HG02759 (cell line): Measurements from ENCODE around the gene FAM219B.
A peak's percentile ranks its signal among the peaks of the same experiment; 100 is the strongest.
"Not testable (repeated sequence)": the region's sequence is repeated elsewhere in the genome, so short reads cannot be mapped to it uniquely, and the experiment has no call there.

Experiments
- ATAC-seq: cut with Tn5 transposase; IDR thresholded peaks from one replicate; pipeline ENCODE4 v1.9.1; 2021; ENCODE audit warnings: mild to moderate bottlenecking, moderate library complexity; ENCODE audit not compliant: unreplicated experiment

FAM219B gene, protein sequence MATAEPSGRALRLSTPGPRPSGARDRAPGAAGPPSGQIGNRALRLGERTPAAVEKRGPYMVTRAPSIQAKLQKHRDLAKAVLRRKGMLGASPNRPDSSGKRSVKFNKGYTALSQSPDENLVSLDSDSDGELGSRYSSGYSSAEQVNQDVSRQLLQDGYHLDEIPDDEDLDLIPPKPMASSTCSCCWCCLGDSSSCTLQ

GRCh38 chr15:74906450-74907162, at the start of gene FAM219B:
TSS of gene FAM219B (minus strand) at chr15:74906851. CDS start at chr15:74906800, 51 bp downstream.
- ATAC-seq = peak; percentile 89

DNA sequence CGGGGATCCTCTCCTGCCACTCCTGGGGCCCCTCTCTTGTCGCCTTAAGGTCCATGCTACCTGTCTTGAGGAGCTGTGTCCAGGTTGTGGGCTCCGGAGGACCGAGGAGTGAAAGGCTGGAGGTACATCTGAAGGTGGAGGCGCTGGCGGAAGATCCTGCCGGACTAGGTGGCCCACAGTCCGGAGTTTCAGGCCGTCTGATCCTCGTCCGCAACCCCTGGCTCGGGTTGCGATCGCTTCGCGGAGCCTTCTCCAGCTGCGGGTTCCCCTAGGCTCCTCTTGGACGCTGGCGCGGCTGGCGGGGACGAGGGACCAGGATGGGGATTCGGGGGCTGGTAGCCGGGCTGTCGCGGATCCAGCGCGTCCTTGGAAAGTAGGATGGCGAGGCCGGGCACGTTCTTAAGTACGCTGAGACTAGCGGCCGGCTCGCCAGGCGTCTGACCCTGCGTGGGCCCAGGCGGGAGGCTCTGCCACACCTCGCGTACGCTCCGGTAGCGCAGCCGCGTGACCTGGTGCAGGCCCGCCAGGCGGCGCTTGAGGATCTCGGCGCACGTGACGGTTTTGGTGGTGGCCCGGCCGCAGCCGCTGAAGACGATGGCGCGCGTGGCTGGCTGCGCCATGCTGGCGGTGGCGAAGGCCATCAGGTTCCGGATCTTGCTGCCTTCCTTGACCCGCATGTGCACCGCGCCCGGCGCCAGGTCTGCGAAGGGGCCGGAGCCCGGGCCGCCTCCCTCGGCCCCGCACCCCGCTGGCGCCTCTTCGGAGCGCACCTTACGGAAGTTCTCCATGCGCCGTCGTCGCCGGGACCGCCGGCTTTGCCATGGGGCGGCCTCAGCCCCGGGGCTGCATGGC, 49.4 kb upstream of the FAM219B start:
- peak; percentile 62 for ATAC-seq

DNA sequence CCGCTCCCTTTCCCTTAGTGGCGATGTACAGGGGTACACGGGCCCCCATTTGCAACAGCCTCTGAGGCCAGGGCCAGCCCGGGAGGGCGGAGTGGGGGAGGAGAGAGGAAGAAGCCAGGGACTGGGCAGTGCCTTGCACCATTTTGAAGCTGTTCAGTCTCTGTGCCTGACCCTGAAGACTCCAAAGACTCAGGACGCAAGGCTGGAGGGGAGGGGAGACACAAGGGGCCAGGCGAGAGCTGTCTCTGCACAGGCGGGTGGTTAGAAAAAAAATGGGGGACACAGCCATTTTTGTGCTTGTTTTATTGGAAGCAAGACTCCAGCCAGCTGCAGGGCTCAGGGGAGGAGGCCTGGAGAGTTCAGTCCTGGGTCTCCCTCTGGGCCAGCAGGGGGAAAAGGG, 48.4 kb upstream of the FAM219B start:
- no peak for ATAC-seq

- ATAC-seq = no peak
Observed at GRCh38 chr15:74954515-74954914, 47.9 kb upstream of the FAM219B start.

- ATAC-seq = no peak
Observed at GRCh38 chr15:74951006-74951405, 44.4 kb upstream of the FAM219B start.

DNA sequence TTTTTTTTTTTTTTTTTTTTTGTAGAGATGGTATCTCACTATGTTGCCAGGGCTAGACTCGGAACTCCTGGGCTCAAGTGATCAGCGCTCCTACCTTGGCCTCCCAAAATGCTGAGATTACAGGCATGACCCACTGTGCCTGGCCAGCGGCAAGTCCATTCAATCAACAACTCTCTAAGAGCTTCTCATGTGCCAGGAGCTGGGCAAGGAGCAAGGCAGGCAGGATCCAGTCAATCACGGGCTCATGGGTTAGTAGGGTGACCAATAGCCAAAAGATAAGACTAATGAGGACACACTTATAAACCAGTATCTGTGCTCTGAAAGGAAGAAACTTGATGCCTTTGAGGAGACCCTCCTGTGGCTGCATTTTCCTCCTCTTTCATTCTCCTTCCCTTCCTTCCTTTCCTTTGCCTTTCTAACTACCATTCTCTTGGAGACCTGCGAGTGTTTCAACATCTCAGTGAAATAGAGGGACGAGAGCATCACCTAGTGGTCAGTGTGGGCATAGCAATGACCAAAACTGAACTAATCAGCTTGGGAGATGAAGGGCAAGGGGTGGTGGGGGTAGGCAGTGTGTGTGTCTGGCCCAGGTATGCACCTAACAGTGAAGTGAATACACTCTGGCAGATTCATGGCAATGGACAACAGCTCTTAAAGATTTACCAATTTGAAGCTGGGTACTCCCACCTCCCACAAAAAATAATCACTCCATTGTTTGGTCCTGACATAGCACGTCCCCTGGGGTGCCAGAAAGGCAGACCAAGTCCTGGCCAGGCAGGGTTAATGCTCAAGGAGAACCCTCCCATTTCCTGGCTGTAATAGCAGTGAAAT, 43.6 kb upstream of the FAM219B start:
- ATAC-seq = no peak

- ATAC-seq = peak; percentile 91
Observed at GRCh38 chr15:74937590-74938371, 31.1 kb upstream of the FAM219B start, which contains the start of gene COX5A. TSS of gene COX5A (minus strand) at chr15:74938073. CDS start at chr15:74938014, 59 bp downstream.

DNA sequence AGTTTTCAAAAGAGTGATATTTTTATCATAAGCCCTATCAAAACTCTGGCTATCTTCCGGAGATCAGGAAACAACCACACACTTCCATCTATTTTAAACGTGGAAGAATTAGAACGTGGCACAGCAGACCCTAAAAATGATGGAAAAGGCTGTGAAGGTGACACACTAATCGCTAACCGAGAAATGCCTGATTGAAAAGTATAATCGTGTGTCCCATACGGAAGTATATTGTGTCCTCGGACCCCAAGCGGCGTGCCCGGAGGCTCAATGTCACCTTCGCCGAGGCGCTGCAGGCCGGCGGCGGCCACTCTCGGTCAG, 30.6 kb upstream of the FAM219B start:
- no peak for ATAC-seq

DNA sequence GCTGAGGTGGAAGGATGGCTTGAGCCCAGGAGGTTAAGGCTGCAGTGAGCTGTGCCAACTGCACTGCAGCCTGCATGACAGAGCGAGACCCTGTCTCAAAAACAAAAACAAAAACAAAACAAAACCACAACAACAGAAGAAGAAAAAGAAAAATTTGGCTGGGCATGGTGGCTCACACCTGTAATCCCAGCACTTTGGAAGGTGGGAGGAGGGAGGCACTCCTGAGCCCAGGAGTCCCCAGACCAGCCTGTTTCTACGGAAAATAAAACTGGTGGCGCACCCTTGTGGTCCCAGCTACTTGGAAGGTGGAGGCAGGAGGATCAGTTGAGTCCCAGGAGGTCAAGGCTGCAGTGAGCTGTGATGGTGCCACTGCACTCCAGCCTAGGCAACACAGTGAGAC, 28.5 kb upstream of the FAM219B start:
- ATAC-seq = not testable (repeated sequence)

DNA sequence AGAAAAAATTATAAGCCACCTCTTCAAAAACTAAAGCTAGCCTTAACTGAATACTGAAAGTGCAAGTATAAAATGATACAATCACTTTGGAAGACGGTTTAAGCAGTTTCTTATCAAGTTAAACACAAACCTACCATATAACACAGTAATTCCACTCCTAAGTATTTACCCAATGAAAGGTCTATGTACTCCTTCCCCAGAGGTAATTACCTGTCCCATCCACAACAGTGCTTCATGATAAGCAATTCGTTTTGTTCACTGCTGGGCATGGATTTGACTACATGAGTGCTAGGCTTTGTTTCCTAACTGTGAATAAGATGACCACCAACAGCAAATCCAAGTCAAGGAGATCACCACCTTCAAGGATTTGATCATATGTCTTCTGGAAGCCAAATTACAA, 26.9 kb upstream of the FAM219B start:
- ATAC-seq = no peak

DNA sequence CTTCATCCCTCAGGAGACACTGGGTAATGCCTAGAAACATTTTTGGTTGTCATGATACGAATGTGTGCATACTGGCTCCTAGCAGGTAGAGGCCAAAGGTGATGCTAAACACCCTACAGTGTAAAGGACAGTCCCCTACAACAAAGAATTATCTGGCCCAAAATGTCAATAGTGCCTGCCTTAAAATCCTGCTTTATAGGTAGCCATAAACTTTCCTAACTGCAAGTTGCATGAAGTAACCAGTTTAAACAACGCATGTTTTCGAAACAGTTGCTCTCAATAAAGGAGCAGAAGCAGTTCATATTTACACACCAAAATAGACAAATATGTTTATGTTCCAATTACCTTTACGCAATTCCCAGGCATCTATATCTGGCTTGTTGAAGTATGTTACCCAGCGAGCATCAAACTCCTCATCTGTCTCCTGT, 22.1 kb upstream of the FAM219B start:
- no peak for ATAC-seq

- no peak for ATAC-seq
Observed at GRCh38 chr15:74924525-74924924, 17.9 kb upstream of the FAM219B start.

GRCh38 chr15:74920456-74920855, 13.8 kb upstream of the FAM219B start:
- ATAC-seq = no peak

- no peak for ATAC-seq
Observed at GRCh38 chr15:74917676-74918075, 11.0 kb upstream of the FAM219B start.

GRCh38 chr15:74913799-74914198, 7.1 kb upstream of the FAM219B start:
- ATAC-seq = not testable (repeated sequence)

DNA sequence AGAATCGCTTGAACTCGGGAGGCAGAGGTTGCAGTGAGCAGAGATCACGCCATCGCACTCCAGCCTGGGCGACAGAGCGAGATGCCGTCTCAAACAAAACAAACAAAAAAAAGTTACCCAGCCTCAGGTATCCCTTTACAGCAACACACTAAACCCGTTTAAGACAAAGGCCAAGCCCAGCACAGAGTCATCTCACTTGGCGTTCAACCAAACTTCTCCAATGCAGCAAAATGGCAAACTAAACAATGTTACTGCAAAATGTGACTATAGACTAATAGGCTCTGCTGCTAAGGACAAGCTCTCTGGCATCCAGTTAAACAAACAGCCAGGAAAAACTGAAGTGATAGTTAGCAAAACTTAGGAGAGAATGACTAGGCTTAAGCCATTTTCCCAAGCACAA, 6.4 kb upstream of the FAM219B start:
- no peak for ATAC-seq

GRCh38 chr15:74908635-74909034, 2.0 kb upstream of the FAM219B start:
- no peak for ATAC-seq

DNA sequence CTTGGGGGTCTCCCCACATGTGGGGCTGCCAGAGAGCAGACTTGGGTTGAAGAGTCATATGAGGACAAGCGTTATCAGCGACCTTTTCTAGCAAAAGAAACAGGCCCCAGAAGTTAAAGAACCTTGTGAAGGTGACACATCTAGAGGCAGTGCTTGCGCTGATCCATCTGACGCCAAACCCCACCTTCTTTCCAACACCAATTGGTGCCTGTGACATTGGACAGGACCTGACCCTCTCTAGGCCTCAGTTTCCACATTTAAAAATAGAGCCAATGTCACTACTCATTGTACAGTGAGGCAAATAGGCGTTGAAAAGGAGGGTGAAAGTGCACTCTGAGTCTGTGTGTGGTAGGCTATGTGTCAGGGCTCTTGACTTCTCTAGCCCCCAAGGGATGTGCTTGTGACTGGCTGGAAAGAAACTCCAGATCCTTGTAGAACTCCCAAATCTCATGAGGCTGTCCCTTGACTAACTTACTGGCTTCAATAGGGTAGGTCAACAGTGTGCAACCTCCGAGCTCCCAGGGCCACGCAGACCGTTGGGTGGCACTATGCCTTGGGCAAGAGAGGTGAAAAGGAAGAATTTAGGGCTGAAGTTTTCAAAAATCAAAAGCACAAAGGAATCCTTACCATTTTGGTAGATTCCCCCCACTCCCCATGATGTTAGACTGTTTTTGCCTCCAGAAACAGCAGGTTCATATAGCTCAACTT, 666 bp upstream of the FAM219B start:
- ATAC-seq = no peak

DNA sequence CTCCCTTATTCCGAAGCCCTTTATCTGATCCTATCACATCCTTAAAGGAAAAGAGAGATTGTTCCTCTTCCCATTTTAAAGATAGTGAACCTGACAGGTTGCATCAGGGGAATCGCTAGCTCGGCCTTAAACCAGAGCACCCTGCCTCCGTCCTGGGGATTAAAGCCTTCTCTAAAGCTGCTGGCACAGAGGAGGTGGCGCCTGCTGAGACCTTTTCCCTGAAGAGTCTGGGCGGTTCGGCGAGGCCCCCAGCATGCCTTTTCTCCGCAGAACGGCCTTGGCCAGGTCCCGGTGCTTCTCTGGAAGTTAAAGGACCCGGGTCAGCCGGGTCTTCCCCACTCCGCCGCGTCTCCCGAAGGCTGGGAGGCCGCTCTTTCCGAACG, 593 bp downstream of the FAM219B start:
- ATAC-seq = peak; percentile 17
